Fibroblast of peridontal ligament (primary cell): Measurements from ENCODE around the gene LAMP1.
"Not testable (repeated sequence)": the region's sequence is repeated elsewhere in the genome, so short reads cannot be mapped to it uniquely, and the experiment has no call there.

ENCODE experiments used
- DNase-seq: peaks from one replicate; pipeline ENCODE4 v3.0.0-alpha.2; 2010; ENCODE audit errors: extremely low read depth

Gene LAMP1

GRCh38 chr13:113327766-113328471, 30.9 kb downstream of the LAMP1 start:
- DNase-seq, result no peak

DNA sequence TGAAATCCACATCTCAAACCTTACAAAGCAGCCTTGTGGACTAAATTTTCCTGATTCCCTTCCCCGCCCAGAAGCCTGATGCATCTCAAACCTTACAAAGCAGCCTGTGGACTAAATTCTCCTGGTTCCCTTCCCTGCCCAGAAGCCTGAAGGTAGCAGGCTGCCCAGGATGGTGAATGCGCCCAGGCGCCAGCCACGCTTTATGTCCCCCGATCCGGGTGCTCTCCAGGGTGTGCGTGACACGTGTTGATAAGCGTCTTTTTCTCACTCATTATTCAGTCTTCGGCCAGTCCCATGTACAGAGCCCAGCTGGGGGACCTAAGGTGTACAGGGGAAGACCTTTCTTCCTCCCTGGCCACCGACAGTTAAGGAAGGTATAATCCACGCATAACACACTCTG, 31.8 kb downstream of the LAMP1 start:
- DNase-seq, result no peak

GRCh38 chr13:113329656-113330312, 32.7 kb downstream of the LAMP1 start:
- no peak for DNase-seq

DNA sequence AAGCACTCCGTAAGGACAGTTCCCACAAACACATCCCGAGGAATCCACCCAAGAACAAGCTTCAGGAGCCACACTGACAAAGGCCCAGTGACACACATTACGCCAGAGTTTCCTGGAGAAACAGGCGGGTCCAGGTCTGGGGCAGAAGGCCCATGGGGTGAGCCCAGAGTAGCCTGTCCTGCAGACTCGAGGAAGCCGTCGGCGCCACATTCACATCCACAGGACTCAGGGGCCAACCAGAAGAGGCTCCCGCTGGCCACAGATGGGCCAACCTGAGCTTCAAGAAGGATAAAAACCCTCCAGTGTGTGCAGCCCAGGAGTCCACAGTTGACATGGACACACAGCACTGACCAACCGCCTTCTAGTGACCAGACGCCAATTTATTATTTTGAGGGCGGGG, 35.6 kb downstream of the LAMP1 start:
- DNase-seq, result no peak

DNA sequence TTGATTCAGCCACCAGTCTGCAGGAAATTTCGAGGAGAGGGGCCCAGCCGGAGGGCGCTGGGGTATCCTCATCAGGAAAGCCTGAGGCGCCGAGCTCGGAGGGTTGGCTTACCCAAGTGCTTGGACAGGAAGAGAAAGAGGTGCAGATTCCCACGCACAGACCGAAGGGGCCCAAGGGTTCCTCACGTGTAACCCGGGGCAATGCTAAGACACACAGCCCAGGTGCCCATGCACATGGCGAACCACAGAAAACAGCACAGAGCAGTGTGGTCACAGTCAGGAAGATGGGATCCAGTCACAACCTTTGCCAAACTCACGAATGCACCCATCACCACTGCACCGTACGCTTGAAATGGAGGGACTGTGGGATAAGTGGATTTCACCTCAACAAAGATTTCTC, 36.0 kb downstream of the LAMP1 start:
- DNase-seq, result no peak

- DNase-seq, result no peak
Measured at GRCh38 chr13:113337556-113337955, 40.5 kb downstream of the LAMP1 start.

GRCh38 chr13:113337976-113338375, 40.9 kb downstream of the LAMP1 start:
- DNase-seq, result no peak

- DNase-seq, result no peak
Measured at GRCh38 chr13:113338451-113338850, 41.4 kb downstream of the LAMP1 start.

- DNase-seq, result no peak
Measured at GRCh38 chr13:113342820-113343691, 46.0 kb downstream of the LAMP1 start.

GRCh38 chr13:113343692-113343968, 46.6 kb downstream of the LAMP1 start:
- no peak for DNase-seq

- no peak for DNase-seq
Measured at GRCh38 chr13:113345486-113345885, 48.4 kb downstream of the LAMP1 start.

DNA sequence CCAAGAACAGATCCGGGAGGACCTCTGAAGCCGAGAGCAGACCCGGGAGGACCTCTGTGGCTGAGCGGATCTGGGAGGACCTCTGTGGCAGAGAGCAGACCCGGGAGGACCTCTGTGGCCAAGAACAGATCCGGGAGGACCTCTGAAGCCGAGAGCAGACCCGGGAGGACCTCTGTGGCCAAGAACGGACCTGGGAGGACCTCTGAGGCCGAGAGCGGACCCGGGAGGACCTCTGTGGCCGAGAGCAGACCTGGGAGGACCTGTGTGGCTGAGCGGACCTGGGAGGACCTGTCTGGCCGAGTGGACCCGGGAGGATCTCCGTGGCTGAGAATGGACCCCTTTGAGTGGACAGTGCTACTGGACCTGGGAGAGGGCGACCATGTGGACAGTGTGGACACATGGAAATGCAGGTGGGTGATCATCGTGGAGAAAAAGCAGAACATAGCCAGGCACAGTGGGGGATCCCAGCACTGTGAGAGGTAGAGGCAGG, 50.7 kb downstream of the LAMP1 start:
- DNase-seq, result not testable (repeated sequence)

- DNase-seq, result no peak
Measured at GRCh38 chr13:113348591-113348990, 51.6 kb downstream of the LAMP1 start.

DNA sequence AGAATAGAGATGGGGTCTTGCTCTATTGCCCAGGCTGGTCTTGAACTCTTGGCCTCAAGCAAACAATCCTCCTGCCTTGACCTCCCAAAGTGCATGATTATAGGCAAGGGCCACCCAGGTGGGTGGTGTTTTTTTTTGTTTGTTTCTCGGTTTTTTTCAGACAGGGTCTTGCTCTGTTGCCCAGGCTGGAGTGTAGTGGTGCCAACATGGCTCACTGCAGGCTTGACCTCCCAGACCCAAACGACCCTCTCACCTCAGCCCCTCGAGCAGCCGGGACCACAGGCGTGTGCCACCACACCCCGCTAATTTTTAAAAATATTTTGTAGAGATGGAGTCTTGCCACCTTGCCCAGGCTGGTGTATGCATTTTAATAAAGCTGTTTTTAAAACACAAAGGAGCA, 52.0 kb downstream of the LAMP1 start:
- DNase-seq, result no peak

DNA sequence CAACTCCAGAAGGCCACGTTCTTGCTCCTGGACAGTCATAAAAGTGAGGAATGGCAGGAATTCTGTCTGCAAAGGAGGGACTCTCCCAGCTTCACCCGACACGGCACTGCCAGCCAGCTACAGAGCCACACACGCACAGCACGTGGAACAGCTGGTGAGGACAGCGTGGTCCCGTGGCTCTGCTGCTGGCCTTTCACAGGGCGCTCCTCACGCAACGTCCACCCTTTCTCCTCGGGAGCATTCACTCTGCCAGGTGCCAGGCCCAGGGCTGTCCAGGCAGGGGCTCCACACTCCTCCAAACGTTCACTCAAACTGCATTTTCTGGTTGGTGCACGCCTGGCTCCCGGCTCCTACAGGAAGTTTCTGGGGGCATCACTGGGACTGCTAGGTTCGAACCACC, 52.5 kb downstream of the LAMP1 start:
- DNase-seq, result no peak

DNA sequence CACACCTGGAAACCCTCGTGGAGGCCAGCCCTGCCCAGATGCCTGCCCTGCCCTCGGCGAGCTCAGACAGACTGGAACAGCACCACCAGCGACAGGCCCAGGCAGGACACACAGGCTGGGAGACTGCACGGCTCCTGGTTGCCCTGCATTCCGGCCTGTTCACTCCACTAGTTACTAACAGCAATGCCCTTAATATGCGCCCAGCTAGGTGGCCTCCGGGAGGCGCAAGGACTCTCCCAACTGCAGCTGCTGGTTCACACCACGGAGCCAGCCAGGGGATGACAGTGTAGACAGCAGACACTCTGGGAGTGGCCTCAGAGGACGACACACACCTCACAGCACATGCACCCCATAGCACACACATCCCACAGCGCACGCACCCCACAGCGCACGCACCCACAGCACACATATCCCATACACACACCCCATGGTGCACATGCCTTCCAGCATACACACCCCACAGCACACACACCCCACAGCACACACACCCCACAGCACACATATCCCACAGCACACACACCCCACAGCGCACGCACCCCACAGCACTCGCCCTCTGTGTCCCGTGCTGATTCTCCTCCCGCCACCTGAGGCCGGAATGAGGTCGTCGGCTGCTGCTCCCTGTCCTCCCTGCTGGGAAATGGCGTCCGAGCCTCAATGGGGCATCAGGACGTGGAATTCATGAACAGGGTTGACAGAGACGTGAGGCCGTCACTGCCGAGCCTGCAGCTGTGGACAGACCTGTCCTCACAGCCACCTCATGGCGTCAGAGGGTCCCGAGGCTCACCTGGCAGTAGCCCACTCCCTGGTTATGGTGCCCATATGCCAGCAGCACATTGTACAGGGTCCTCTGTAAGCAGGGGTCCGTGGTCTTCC, 53.3 kb downstream of the LAMP1 start:
- no peak for DNase-seq

GRCh38 chr13:113350938-113351335, 53.9 kb downstream of the LAMP1 start:
- no peak for DNase-seq

- DNase-seq, result no peak
Measured at GRCh38 chr13:113351514-113352026, 54.5 kb downstream of the LAMP1 start.

- DNase-seq, result no peak
Measured at GRCh38 chr13:113353254-113353653, 56.2 kb downstream of the LAMP1 start.

- no peak for DNase-seq
Measured at GRCh38 chr13:113354831-113355610, 58.0 kb downstream of the LAMP1 start.

GRCh38 chr13:113355621-113356020, 58.6 kb downstream of the LAMP1 start:
- no peak for DNase-seq
